Measurements from ENCODE around the gene LRRC74B.
A peak's percentile ranks its signal among the peaks of the same experiment; 100 is the strongest.
"Not testable (repeated sequence)": the region's sequence is repeated elsewhere in the genome, so short reads cannot be mapped to it uniquely, and the experiment has no call there.

Gene LRRC74B

GRCh38 chr22:21032868-21033688, 12.7 kb upstream of the LRRC74B start:
- no peak for DNase-seq

DNA sequence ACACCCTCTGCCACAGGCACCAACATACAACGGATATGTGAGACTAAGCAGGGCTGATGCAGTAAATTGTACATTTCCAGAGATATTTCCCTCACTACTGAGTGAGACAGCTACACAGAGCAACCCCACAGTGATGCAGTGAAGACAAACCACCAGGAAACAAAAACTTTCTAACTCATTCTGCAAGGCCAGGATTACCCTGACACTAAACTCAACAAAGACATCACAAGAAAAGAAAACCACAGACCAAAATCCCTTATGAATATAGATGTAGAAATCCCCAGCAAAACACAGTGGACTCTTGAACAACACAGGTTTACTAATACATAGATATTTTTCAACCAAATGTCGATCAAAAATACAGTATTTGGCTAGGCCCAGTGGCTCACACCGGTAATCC, 11.9 kb upstream of the LRRC74B start:
- no peak for DNase-seq

DNA sequence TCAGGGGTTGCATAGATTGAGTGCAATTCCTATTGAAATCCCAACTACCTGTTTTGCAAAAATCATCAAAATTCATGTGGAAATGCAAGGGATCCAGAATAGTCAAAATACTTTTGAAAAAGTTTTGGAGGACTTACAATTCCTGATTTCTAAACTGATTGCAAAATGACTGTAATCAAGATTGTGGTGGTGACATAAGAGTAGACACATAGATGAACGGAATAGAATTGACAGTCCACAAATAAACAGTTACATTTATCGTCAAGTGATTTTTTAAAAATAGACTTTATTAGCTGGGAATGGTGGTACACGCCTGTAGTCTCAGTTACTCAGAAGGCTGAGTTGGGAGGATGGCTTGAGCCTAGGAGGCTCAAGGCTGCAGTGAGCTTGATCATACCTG, 10.8 kb upstream of the LRRC74B start:
- no peak for DNase-seq

DNA sequence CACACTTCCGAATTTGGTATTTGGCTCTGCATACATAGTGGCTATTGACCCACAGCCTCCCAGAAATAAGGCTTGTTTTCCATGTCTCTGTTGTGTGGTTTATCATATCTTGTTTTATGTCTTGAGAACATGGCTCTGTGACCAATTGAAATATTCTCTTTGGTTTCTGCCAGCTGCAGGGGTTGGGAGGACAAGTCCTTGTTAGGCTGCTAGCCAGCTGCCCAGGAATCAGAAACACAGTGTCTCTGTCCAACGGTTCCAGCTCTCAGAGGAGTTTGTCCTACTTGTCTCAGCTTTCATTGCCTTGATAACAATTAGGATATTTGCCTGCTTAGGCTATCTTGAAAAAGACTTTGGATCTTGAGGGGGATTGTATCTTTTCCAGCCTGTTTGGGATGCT, 7.3 kb upstream of the LRRC74B start:
- no peak for DNase-seq

DNA sequence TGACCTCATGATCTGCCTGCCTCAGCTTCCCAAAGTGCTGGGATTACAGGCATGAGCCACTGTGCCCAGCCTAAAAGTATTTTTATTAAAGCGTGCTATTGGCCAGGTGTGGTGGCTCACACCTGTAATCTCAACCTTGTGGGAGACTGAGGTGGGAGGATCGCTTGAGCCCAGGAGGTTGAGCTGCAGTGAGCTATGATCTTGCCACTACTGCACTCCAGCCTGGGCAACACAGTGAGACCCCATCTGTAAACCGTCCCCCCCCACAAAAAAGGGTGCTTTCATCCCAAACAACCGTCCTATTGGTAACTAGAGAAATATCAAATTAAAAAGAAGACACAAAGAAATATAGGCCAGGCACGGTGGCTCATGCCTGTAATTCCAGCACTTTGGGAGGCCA, 6.6 kb upstream of the LRRC74B start:
- not testable (repeated sequence) for DNase-seq

DNA sequence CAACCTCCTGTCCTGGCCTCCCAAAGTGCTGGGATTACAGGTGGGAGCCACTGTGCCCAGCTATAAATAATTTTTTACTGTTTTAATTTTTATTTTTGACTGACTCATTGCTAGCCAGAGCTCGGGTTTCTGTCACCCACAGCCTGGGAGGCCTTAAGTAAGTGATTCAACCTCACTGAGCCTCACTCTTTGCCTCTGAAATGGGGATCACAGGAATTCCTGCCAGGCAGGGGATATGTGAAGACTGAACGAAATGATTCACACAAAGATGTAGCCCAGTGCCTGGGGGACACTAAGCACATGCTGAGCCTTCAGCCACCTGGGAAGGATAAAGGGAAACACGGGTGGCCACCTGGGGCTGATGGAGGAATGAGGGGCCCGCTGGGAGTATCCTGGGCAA, 3.8 kb upstream of the LRRC74B start:
- DNase-seq, result no peak

- no peak for DNase-seq
Measured at GRCh38 chr22:21042978-21043859, 2.5 kb upstream of the LRRC74B start.

- DNase-seq, result no peak
Measured at GRCh38 chr22:21043860-21044535, 1.7 kb upstream of the LRRC74B start.

GRCh38 chr22:21044931-21045584, 688 bp upstream of the LRRC74B start:
- DNase-seq, result peak; percentile 16

DNA sequence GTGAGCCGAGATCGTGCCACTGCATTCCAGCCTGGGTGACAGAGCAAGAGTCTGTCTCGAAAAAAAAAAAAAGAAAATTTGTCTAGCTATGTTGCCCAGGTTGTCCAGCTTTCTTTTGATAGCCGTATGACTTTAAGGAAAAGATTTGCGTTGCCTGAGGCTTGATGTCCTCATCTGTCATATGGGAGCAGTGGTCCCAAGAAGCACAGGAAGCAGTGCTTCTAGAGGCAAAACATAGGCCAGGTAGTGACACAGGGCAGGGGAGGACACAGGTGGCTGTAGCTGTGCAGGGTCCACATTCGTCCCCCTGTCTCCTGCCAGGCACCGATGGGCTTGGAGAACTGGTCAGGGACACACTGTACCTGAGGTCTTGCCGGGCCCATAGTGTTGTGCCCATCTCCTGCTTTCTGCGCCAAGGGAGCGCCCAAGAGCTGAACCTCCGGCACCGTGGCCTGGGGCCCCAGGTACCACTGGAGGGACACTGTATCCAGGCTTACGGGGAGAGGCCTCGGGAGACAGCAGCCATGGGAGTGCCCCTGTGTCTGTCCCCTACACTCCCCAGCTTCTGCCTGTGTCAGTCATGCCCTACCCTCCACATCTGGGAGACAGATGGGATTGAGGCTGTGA, 1.4 kb downstream of the LRRC74B start:
- DNase-seq, result no peak

DNA sequence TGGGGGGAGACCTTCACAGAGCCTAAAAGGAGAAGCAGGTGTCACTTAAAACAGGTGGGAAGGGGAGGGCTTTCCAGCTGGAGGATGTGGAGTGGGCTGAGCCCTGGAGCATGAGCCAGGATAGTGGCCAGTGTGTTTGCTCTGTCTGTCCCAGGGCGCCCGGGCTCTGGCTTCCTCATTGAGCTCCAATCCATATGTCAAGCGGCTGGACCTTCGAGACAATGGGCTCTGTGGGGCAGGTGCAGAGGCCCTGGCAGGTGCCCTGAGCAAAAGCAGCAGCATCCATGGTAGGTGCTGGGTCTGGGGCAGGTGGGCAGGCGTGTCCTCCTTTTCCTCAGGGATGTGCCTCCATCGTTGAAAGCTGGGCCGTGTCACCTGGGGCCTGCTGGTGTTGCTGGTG, 2.0 kb downstream of the LRRC74B start:
- no peak for DNase-seq

- not testable (repeated sequence) for DNase-seq
Measured at GRCh38 chr22:21048448-21048847, 2.7 kb downstream of the LRRC74B start.

- not testable (repeated sequence) for DNase-seq
Measured at GRCh38 chr22:21048965-21049364, 3.2 kb downstream of the LRRC74B start.

GRCh38 chr22:21051145-21051830, 5.5 kb downstream of the LRRC74B start:
- DNase-seq, result peak; percentile 62

DNA sequence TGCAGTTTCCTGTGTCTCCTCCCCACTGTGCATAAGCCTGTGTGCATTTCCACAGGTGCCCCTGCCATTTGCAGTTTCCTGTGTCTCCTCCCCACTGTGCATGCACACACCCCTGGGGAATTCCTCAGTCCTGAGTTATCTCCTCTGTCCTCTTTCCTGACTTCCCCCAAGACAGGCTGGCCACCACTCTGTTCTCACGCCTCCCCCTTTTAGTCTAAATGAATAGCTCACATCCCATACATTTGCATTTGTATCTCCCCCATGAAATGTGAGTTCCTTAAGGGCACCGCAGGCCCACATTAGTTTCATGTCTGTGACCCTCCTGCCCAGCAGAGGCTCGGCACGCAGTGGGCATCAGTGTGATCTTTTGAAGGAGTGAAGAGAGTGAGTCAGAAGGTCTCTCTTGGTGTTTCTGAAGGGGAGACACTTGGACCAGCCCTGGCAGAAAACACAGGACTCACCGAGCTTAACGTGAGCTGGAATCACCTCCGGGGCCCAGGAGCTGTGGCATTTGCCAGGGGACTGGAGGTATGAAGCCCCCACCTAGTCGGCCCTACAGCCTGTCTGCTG, 6.2 kb downstream of the LRRC74B start:
- no peak for DNase-seq

GRCh38 chr22:21052715-21053459, 7.1 kb downstream of the LRRC74B start:
- DNase-seq, result no peak

DNA sequence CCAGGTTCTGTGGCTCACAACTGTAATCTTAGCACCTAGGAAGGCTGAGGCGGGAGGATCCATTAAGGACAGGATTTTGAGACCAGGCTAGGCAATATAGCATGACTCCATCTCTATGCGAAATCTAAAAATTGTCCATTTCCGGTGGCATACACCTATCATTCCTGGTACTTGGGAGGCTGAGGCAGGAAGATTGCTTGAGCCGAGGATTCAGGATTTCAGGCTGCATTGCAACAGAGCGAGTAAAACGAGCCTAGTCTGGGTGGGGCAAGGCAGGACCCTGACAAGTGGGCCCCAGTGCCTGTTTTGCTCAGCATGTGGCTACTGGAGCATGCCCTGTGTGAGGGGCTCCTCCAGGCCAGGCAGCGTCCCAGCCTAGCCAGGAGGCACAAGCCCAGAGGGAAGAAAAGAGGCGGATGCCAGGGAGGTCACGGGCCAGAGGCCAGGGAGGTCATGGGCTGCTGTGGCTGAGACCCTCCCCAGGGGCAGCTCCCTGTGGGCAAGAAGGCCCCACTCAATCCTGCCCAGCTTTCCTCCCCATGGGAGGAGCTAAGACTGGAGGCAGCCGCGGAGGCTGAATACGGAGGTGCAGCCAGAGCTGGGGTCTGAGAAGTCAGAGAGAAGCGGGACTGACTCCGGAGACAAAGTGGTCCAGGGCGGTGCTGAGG, 8.4 kb downstream of the LRRC74B start:
- no peak for DNase-seq

DNA sequence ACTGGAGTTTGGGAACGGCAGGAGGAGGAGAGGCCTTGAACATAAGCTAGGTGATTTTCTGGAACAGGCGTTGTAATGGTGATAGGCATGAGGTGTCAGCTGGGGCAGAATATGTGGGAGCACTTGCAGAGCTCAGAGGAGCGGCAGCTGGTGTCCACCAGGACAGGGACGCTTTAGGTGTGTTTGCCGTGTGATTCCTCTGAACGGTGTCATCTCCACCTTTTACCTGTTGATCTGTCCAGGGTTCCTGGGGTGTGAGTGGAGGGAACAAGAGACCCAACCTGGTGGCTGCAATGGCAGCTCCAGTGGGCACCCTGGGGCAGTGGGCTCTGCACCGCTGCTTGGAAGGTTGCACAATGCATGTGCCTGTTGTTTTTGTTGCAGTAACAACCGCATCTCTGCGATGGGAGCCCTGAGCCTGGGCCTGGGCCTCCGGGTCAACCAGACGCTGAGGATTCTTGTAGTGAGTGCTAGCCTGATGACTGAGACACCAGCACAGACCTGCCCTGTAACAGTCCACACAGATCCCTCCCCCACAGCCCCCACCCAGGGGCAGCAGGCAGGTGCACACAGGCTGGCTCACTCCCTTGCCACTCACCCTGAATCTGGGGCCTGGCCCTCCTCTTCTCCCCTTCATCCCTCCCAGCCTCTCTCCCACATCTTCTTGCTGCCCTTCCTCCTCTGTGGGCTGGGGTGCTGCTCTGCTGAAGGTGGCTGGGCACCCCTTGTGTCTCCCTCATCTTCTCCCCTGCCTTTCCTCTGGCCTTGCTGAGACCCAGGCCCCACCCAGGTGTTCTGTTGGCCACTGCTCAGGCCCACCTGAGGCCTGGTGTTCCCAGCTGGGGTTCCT, 9.2 kb downstream of the LRRC74B start:
- DNase-seq, result no peak

- DNase-seq, result no peak
Measured at GRCh38 chr22:21055564-21055834, 9.8 kb downstream of the LRRC74B start.

Data from DMS 273 treated with DMSO at 0.1 percent for 48 hours (cell line).